GM12878 (cell line): ENCODE data around the gene BBX. TPM values are rescaled to one million over a fixed set of nuclear protein-coding genes. Genes with fewer than 3 reads are reported as not detected.

Experiments used
- ATAC-seq: fragments of 200-7000 bp; cut with Tn5 transposase; 3 replicates; pipeline ENCODE4 v1.9.1; 2020; ENCODE audit warnings: mild to moderate bottlenecking, moderate library complexity
- BruUV-seq: library from RNA; stranded (reverse); fragments of 400-500 nt; replicated peaks from 2 replicates; lab custom pipeline; 2021; lab: Mats Ljungman, UMichigan
- CTCF ChIA-PET: fragments of 300-600 bp; sonication (Branson Sonifier 250); formaldehyde crosslinking; extraction: SDS; loops from one replicate; lab custom pipeline; 2021; ENCODE audit warnings: inconsistent platforms; lab: Yijun Ruan, JAX
- POLR2A ChIA-PET: fragments of 350-600 bp; formaldehyde crosslinking; extraction: SDS; loops from one replicate; lab custom pipeline; 2021; ENCODE audit warnings: inconsistent platforms; lab: Charles Lee
- RAD21 ChIA-PET: fragments of 300-600 bp; sonication (Branson Sonifier 250); formaldehyde crosslinking; loops from one replicate; lab custom pipeline; 2023; ENCODE audit warnings: antibody characterized with exemption; ENCODE audit not compliant: unreplicated experiment; lab: Charles Lee
- SMC1A ChIA-PET: fragments of 300-600 bp; sonication (Branson Sonifier 250); formaldehyde crosslinking; loops from one replicate; lab custom pipeline; 2023; ENCODE audit not compliant: unreplicated experiment, uncharacterized antibody; lab: Charles Lee
- DNase-seq: peaks from one replicate; pipeline ENCODE4 v3.0.0-alpha.2; 2011; ENCODE audit warnings: low read depth, low spot score
- FAIRE-seq: peaks from 3 replicates; lab custom pipeline; 2011; peaks lifted over from hg19 to GRCh38; lab: Jason Lieb, UNC
- H2AFZ ChIP-seq: 2 replicates; pipeline ENCODE4 v1.6.0; 2011; ENCODE audit warnings: low read depth, low read length, control low read depth; ENCODE audit not compliant: control insufficient read depth
- H3K27ac ChIP-seq: 2 replicates; pipeline ENCODE4 v1.5.1; 2011; ENCODE audit warnings: control low read depth; ENCODE audit not compliant: control insufficient read depth, insufficient read depth
- H3K27me3 ChIP-seq, 2 experiments: replicated peaks in 1 of 2; 2 replicates each; pipeline versions ENCODE4 v1.6.0 to v1.6.1; 2011; ENCODE audit warnings: low read length in 1 of 2; ENCODE audit not compliant: control insufficient read depth in 2 of 2, insufficient read depth in 2 of 2
- H3K36me3 ChIP-seq, 2 experiments: 2 replicates each; pipeline ENCODE4 v1.5.1; 2011; ENCODE audit warnings: low read length in 1 of 2; ENCODE audit not compliant: control insufficient read depth in 2 of 2, insufficient read depth in 2 of 2
- H3K4me1 ChIP-seq: 2 replicates; pipeline ENCODE4 v1.6.1; 2011; ENCODE audit warnings: mild to moderate bottlenecking, low read length, moderate library complexity, mixed read lengths; ENCODE audit not compliant: control insufficient read depth, insufficient read depth
- H3K4me2 ChIP-seq: 2 replicates; pipeline ENCODE4 v1.6.0; 2011; ENCODE audit warnings: control low read depth; ENCODE audit not compliant: control insufficient read depth, insufficient read depth
- H3K4me3 ChIP-seq: fragments of 200-600 bp; sonication (generic); 2 replicates; pipeline ENCODE4 v1.5.1; 2016
- H3K79me2 ChIP-seq: 2 replicates; pipeline ENCODE4 v1.6.0; 2011; ENCODE audit warnings: low read length; ENCODE audit not compliant: control insufficient read depth, insufficient read depth
- H3K9ac ChIP-seq: 2 replicates; pipeline ENCODE4 v1.8.0; 2011; ENCODE audit warnings: low read length, control low read depth, mixed read lengths; ENCODE audit not compliant: control insufficient read depth, insufficient read depth
- H3K9me3 ChIP-seq: replicated peaks from 3 replicates; pipeline ENCODE4 v1.5.1; 2011; ENCODE audit warnings: mild to moderate bottlenecking, low read length; ENCODE audit not compliant: control insufficient read depth, insufficient read depth
- H4K20me1 ChIP-seq: 2 replicates; pipeline ENCODE4 v1.6.0; 2011; ENCODE audit not compliant: control insufficient read depth, insufficient read depth
- ATF7 ChIP-seq: fragments of 450-650 bp; IDR thresholded peaks from 2 replicates; pipeline ENCODE4 v1.6.1; 2016; ENCODE audit warnings: low read depth, mild to moderate bottlenecking
- BCL3 ChIP-seq: IDR thresholded peaks from 2 replicates; pipeline ENCODE4 v1.6.1; 2011; ENCODE audit warnings: borderline replicate concordance, low read depth, mild to moderate bottlenecking, moderate library complexity, low read length; ENCODE audit not compliant: insufficient read depth, poor library complexity, severe bottlenecking
- BRCA1 ChIP-seq: IDR thresholded peaks from 2 replicates; pipeline ENCODE4 v1.6.1; 2011; ENCODE audit warnings: low read depth, low read length, improper control_type of control experiment
- E4F1 ChIP-seq: fragments of 450-650 bp; IDR thresholded peaks from 2 replicates; pipeline ENCODE4 v1.6.1; 2018; ENCODE audit warnings: borderline replicate concordance, mild to moderate bottlenecking; ENCODE audit not compliant: partially characterized antibody
- HCFC1 ChIP-seq: fragments of 150-350 bp; IDR thresholded peaks from 2 replicates; pipeline ENCODE4 v1.6.1; 2014; ENCODE audit warnings: low read length
- IKZF2 ChIP-seq, 2 experiments: fragments of 450-650 bp; IDR thresholded peaks; 2 replicates each; pipeline ENCODE4 v1.6.1; 2017; ENCODE audit warnings: mild to moderate bottlenecking in 2 of 2, moderate library complexity in 2 of 2
- IRF5 ChIP-seq: fragments of 450-650 bp; IDR thresholded peaks from 2 replicates; pipeline ENCODE4 v1.6.1; 2017; ENCODE audit warnings: borderline replicate concordance
- MAX ChIP-seq: IDR thresholded peaks from 2 replicates; pipeline ENCODE4 v1.6.1; 2012; ENCODE audit warnings: low read depth, low read length, improper control_type of control experiment
- NFYB ChIP-seq: IDR thresholded peaks from 2 replicates; pipeline ENCODE4 v1.6.1; 2011; ENCODE audit warnings: low read depth, mild to moderate bottlenecking, low read length, improper control_type of control experiment, moderate library complexity; ENCODE audit not compliant: insufficient read depth
- NR2C2 ChIP-seq: IDR thresholded peaks from 2 replicates; pipeline ENCODE4 v1.6.1; 2011; ENCODE audit warnings: borderline replicate concordance, low read depth; ENCODE audit not compliant: control insufficient read depth, insufficient read length
- PKNOX1 ChIP-seq: fragments of 450-650 bp; IDR thresholded peaks from 2 replicates; pipeline ENCODE4 v1.6.1; 2016; ENCODE audit warnings: mild to moderate bottlenecking
- POU2F2 ChIP-seq: IDR thresholded peaks from 3 replicates; pipeline ENCODE4 v1.6.1; 2011; ENCODE audit warnings: low read depth, mild to moderate bottlenecking, low read length, borderline replicate concordance
- RCOR1 ChIP-seq: conservative IDR thresholded peaks from 2 replicates; pipeline ENCODE4 v1.6.1; 2012; ENCODE audit warnings: low read depth, low read length, improper control_type of control experiment
- TARDBP ChIP-seq: IDR thresholded peaks from 2 replicates; pipeline ENCODE4 v1.6.1; 2016; ENCODE audit warnings: borderline replicate concordance
- ZNF217 ChIP-seq: fragments of 450-650 bp; IDR thresholded peaks from 2 replicates; pipeline ENCODE4 v1.6.1; 2017; ENCODE audit warnings: antibody characterized with exemption, mild to moderate bottlenecking
- WGBS: methylation state at CpG from one replicate; pipeline ENCODE4 v1.1.6; 2016; ENCODE audit warnings: low lambda C conversion rate; ENCODE audit not compliant: insufficient replicate concordance, insufficient coverage; ENCODE audit errors: missing lambda C conversion rate; 5-methylcytosine and 5-hydroxymethylcytosine counted together
- in situ Hi-C: fragments of 300-500 bp; cut with MboI; formaldehyde crosslinking; loops from 9 replicates; pipeline ENCODE4 v1.14.3; 2018; ENCODE audit warnings: mixed read lengths
- intact Hi-C: fragments of 100-400 bp; cut with micrococcal nuclease; formaldehyde crosslinking; loops from one replicate; pipeline ENCODE4 v1.14.2; 2022; ENCODE audit not compliant: unreplicated experiment
- polyA plus RNA-seq, 11 experiments: library from polyadenylated mRNA; depleted of rRNA in 4 of 11; unstranded in 6 of 11; stranded (reverse) in 5 of 11; fragments of >200 nt; fragmentation: Nextera tagmentation in 4 of 11; fragmentation: Illumina TruSeq in 1 of 11; extraction: Ambion mirVana in 4 of 11; extraction: Trizol in 1 of 11; gene quantifications; 1 replicate in 1 of 11; 2 replicates in 10 of 11; pipeline versions ENCODE4 v1.2.1 to v1.2.3, GENCODE V29; 2011 to 2016; ENCODE audit warnings: inconsistent platforms in 2 of 11, missing spikeins in 2 of 11, low read depth in 1 of 11
- total RNA-seq, 4 experiments: library from RNA; depleted of rRNA in 3 of 4; stranded (reverse); fragments of >200 nt in 3 of 4; fragmentation: Illumina TruSeq in 1 of 4; extraction: Trizol in 1 of 4; gene quantifications; 2 replicates each; pipeline versions ENCODE4 v1.2.1 to v1.2.3, GENCODE V29; 2013 to 2021

Gene BBX
- total and polyA plus RNA-seq, 10 of the 15 experiments (the other 5 are each of a cell fraction or from before 2014, with no cell fraction given): 13.3 to 38.5 (median 32.0) TPM

- no peak for TF ChIP-seq TARDBP
Measured at GRCh38 chr3:107620534-107620933, 97.8 kb downstream of the BBX start (continued).

GRCh38 chr3:107621465-107621864 is 98.7 kb downstream of the BBX start:
- BruUV-seq: no TSS peak
- Histone ChIP-seq H3K4me1 (peaks cover 15% of the 10 kb centered on the region), H3K4me2 (peak overlapping the region; percentile 36), H2AFZ (no peak overlapping the region), H4K20me1 (no peaks in the 10 kb centered on the region), H3K36me3 (no peaks in the 10 kb centered on the region), H3K9ac (no peak overlapping the region), H3K27me3 (no peaks in the 10 kb centered on the region), H3K4me3 (no peak overlapping the region), H3K9me3 (no peaks in the 10 kb centered on the region; the same call in 2 of the 3 replicates), H3K27ac (no peak overlapping the region), H3K79me2 (peaks cover 24% of the 10 kb centered on the region)
- ChIA-PET POLR2A (interaction anchor here (1.2 kb wide), 1 partner anchor 21 kb away, joined by 3 read pairs; no protein-coding TSS in a partner anchor), SMC1A (interaction anchor here (0.7 to 1.6 kb wide), 6 partner anchors 8 to 48 kb away, joined by 3 to 10 read pairs (median 5); no protein-coding TSS in a partner anchor), RAD21 (interaction anchor here (1.3 kb wide), 1 partner anchor 11 kb away, joined by 6 read pairs; no protein-coding TSS in a partner anchor), CTCF (interaction anchor here (1.0 to 1.3 kb wide), 5 partner anchors 9 to 46 kb away, joined by 3 to 5 read pairs (median 3); no protein-coding TSS in a partner anchor)
- intact Hi-C loops (no loop called here), in situ Hi-C loops (no loop called here)
- WGBS: 96% methylated on average over 3 of the region's 3 CpGs
- DNase-seq (no peak), ATAC-seq (no peak), FAIRE-seq (no peak)
- TF ChIP-seq PKNOX1 (no peak), IKZF2 (IDR thresholded peaks at IDR 0.05) (no peak), E4F1 (no peak), RCOR1 (no peak), IRF5 (no peak), NFYB (no peak), BRCA1 (no peak), ZNF217 (no peak), MAX (no peak), POU2F2 (no peak), HCFC1 (no peak), BCL3 (no peak), NR2C2 (no peak), ATF7 (no peak)
